ENCODE data around the gene USP9X. TPM values are rescaled to one million over a fixed set of nuclear protein-coding genes. Genes with fewer than 3 reads are reported as not detected.

The USP9X gene
- total RNA-seq, 1 donor from 2014 or later = 75.3 TPM

- Mint-ChIP-seq H3K36me3 (ENCODE audit: insufficient read depth) (peaks cover 3% of the 10 kb centered on the region), H3K4me3 (ENCODE audit: low read depth) (no peak overlapping the region), H3K27ac (peak overlapping the region; percentile 40), H3K4me1 (ENCODE audit: low read depth) (peaks cover 42% of the 10 kb centered on the region), H3K27me3 (no peaks in the 10 kb centered on the region), H3K9me3 (ENCODE audit: low read depth) (peaks cover 7% of the 10 kb centered on the region)
- no peak for DNase-seq (ENCODE audit: low spot score, unreplicated experiment)
- TF ChIP-seq CTCF (IDR thresholded peaks at IDR 0.05; ENCODE audit: unreplicated experiment) = no peak
Measured at GRCh38 chrX:41095174-41095573, 9.9 kb downstream of the USP9X start.

- H3K27ac Mint-ChIP-seq = peak overlapping the region; percentile 40
- TF ChIP-seq CTCF (IDR thresholded peaks at IDR 0.05; ENCODE audit: unreplicated experiment) = no peak
- no peak for DNase-seq (ENCODE audit: low spot score, unreplicated experiment)
- H3K4me3 Mint-ChIP-seq (ENCODE audit: low read depth) = no peak overlapping the region
- peaks cover 3% of the 10 kb centered on the region for H3K36me3 Mint-ChIP-seq (ENCODE audit: insufficient read depth)
- peaks cover 39% of the 10 kb centered on the region for H3K4me1 Mint-ChIP-seq (ENCODE audit: low read depth)
- H3K27me3 Mint-ChIP-seq = no peaks in the 10 kb centered on the region
- H3K9me3 Mint-ChIP-seq (ENCODE audit: low read depth) = peaks cover 9% of the 10 kb centered on the region
Measured at GRCh38 chrX:41095908-41096307, 10.7 kb downstream of the USP9X start.

GRCh38 chrX:41096339-41096955, 11.2 kb downstream of the USP9X start:
- peaks cover 35% of the 10 kb centered on the region for H3K4me1 Mint-ChIP-seq (ENCODE audit: low read depth)
- H3K36me3 Mint-ChIP-seq (ENCODE audit: insufficient read depth) = peaks cover 3% of the 10 kb centered on the region
- DNase-seq (ENCODE audit: low spot score, unreplicated experiment) = no peak
- H3K4me3 Mint-ChIP-seq (ENCODE audit: low read depth) = no peak overlapping the region
- H3K9me3 Mint-ChIP-seq (ENCODE audit: low read depth) = peaks cover 9% of the 10 kb centered on the region
- peak overlapping the region; percentile 20 for H3K27ac Mint-ChIP-seq
- no peak for TF ChIP-seq CTCF (IDR thresholded peaks at IDR 0.05; ENCODE audit: unreplicated experiment)
- H3K27me3 Mint-ChIP-seq = no peaks in the 10 kb centered on the region

- H3K36me3 Mint-ChIP-seq (ENCODE audit: insufficient read depth) = peaks cover 3% of the 10 kb centered on the region
- no peak overlapping the region for H3K27ac Mint-ChIP-seq
- no peak for TF ChIP-seq CTCF (IDR thresholded peaks at IDR 0.05; ENCODE audit: unreplicated experiment)
- peaks cover 28% of the 10 kb centered on the region for H3K4me1 Mint-ChIP-seq (ENCODE audit: low read depth)
- H3K27me3 Mint-ChIP-seq = no peaks in the 10 kb centered on the region
- peaks cover 13% of the 10 kb centered on the region for H3K9me3 Mint-ChIP-seq (ENCODE audit: low read depth)
- no peak overlapping the region for H3K4me3 Mint-ChIP-seq (ENCODE audit: low read depth)
- no peak for DNase-seq (ENCODE audit: low spot score, unreplicated experiment)
Measured at GRCh38 chrX:41097326-41097725, 12.1 kb downstream of the USP9X start.

- peaks cover 3% of the 10 kb centered on the region for H3K36me3 Mint-ChIP-seq (ENCODE audit: insufficient read depth)
- H3K4me3 Mint-ChIP-seq (ENCODE audit: low read depth) = no peak overlapping the region
- TF ChIP-seq CTCF (IDR thresholded peaks at IDR 0.05; ENCODE audit: unreplicated experiment) = no peak
- peaks cover 11% of the 10 kb centered on the region for H3K9me3 Mint-ChIP-seq (ENCODE audit: low read depth)
- H3K27ac Mint-ChIP-seq = no peak overlapping the region
- no peak for DNase-seq (ENCODE audit: low spot score, unreplicated experiment)
- H3K4me1 Mint-ChIP-seq (ENCODE audit: low read depth) = peaks cover 22% of the 10 kb centered on the region
- no peaks in the 10 kb centered on the region for H3K27me3 Mint-ChIP-seq
Measured at GRCh38 chrX:41100200-41100599, 15.0 kb downstream of the USP9X start.
